Dendritic cell treated with granulocyte-macrophage colony-stimulating factor and Interleukin-4, amounts not matched to agents 40 ng/mL and 50 ng/mL, for 4 days (primary cell): ENCODE data around the gene MIAT.

Experiments
- H3K27ac Mint-ChIP-seq: one replicate; pipeline ENCODE4 v1.8.0; 2022; ENCODE audit warnings: mild to moderate bottlenecking, mixed read lengths
- H3K27me3 Mint-ChIP-seq: one replicate; pipeline ENCODE4 v1.8.0; 2022; ENCODE audit warnings: mild to moderate bottlenecking, mixed read lengths
- H3K36me3 Mint-ChIP-seq: one replicate; pipeline ENCODE4 v1.8.0; 2022; ENCODE audit warnings: low read depth, mixed read lengths
- H3K4me1 Mint-ChIP-seq: one replicate; pipeline ENCODE4 v1.8.0; 2022; ENCODE audit warnings: low read depth, mixed read lengths
- H3K4me3 Mint-ChIP-seq: one replicate; pipeline ENCODE4 v1.8.0; 2022; ENCODE audit warnings: mild to moderate bottlenecking, moderate library complexity, mixed read lengths
- H3K9me3 Mint-ChIP-seq: one replicate; pipeline ENCODE4 v1.8.0; 2022; ENCODE audit warnings: mixed read lengths
- intact Hi-C: fragments of 100-400 bp; cut with micrococcal nuclease; formaldehyde crosslinking; loops from one replicate; pipeline ENCODE4 v1.15.0; 2022

The MIAT gene

GRCh38 chr22:26669060-26669481 lies 11.7 kb downstream of the MIAT start:
- Mint-ChIP-seq H3K36me3 (peaks cover 11% of the 10 kb centered on the region), H3K27me3 (peaks cover 2% of the 10 kb centered on the region), H3K4me3 (no peak overlapping the region), H3K9me3 (no peaks in the 10 kb centered on the region), H3K4me1 (peaks cover 34% of the 10 kb centered on the region), H3K27ac (no peak overlapping the region)
- intact Hi-C loops, result no loop called here

- H3K27ac Mint-ChIP-seq, result no peak overlapping the region
- H3K36me3 Mint-ChIP-seq, result peaks cover 22% of the 10 kb centered on the region
- H3K27me3 Mint-ChIP-seq, result no peaks in the 10 kb centered on the region
- H3K4me3 Mint-ChIP-seq, result no peak overlapping the region
- intact Hi-C loops, result no loop called here
- peaks cover 43% of the 10 kb centered on the region for H3K4me1 Mint-ChIP-seq
- H3K9me3 Mint-ChIP-seq, result no peaks in the 10 kb centered on the region
Measured at GRCh38 chr22:26670459-26670858, 13.1 kb downstream of the MIAT start.

GRCh38 chr22:26671317-26672059 lies 14.1 kb downstream of the MIAT start:
- Mint-ChIP-seq H3K27me3 (no peaks in the 10 kb centered on the region), H3K4me3 (no peak overlapping the region), H3K27ac (peak overlapping the region; percentile 98), H3K36me3 (peaks cover 31% of the 10 kb centered on the region), H3K4me1 (peaks cover 50% of the 10 kb centered on the region), H3K9me3 (no peaks in the 10 kb centered on the region)
- intact Hi-C loops, result loop anchor here (2.0 kb wide), 1 partner anchor 159 kb away; the partner anchor contains the start of gene TFIP11

- Mint-ChIP-seq H3K9me3 (no peaks in the 10 kb centered on the region), H3K4me3 (peak overlapping the region; percentile 88), H3K27me3 (no peaks in the 10 kb centered on the region), H3K27ac (peak overlapping the region; percentile 98), H3K4me1 (peaks cover 50% of the 10 kb centered on the region), H3K36me3 (peaks cover 31% of the 10 kb centered on the region)
- intact Hi-C loops, result loop anchor here (2.0 kb wide), 1 partner anchor 159 kb away; the partner anchor contains the start of gene TFIP11
Measured at GRCh38 chr22:26672060-26672471, 14.7 kb downstream of the MIAT start.

GRCh38 chr22:26672590-26673468 lies 15.4 kb downstream of the MIAT start:
- Mint-ChIP-seq H3K4me3 (peak overlapping the region; percentile 88), H3K27ac (peak overlapping the region; percentile 98), H3K36me3 (peaks cover 31% of the 10 kb centered on the region), H3K27me3 (no peaks in the 10 kb centered on the region), H3K4me1 (peaks cover 54% of the 10 kb centered on the region), H3K9me3 (no peaks in the 10 kb centered on the region)
- intact Hi-C loops, result loop anchor here (2.0 kb wide), 1 partner anchor 160 kb away; the partner anchor contains the start of gene TFIP11

GRCh38 chr22:26673486-26673885 lies 16.1 kb downstream of the MIAT start:
- Mint-ChIP-seq H3K9me3 (no peaks in the 10 kb centered on the region), H3K36me3 (peaks cover 31% of the 10 kb centered on the region), H3K4me3 (peak overlapping the region; percentile 88), H3K27me3 (no peaks in the 10 kb centered on the region), H3K4me1 (peaks cover 61% of the 10 kb centered on the region), H3K27ac (peak overlapping the region; percentile 98)
- intact Hi-C loops, result loop anchor here (2.0 kb wide), 1 partner anchor 161 kb away; the partner anchor contains the start of gene TFIP11

GRCh38 chr22:26674211-26675190 lies 17.1 kb downstream of the MIAT start:
- Mint-ChIP-seq H3K4me1 (peaks cover 61% of the 10 kb centered on the region), H3K27me3 (no peaks in the 10 kb centered on the region), H3K27ac (peak overlapping the region; percentile 98), H3K4me3 (peak overlapping the region; percentile 41), H3K36me3 (peaks cover 31% of the 10 kb centered on the region), H3K9me3 (no peaks in the 10 kb centered on the region)
- intact Hi-C loops, result no loop called here

- H3K27ac Mint-ChIP-seq, result no peak overlapping the region
- H3K36me3 Mint-ChIP-seq, result peaks cover 39% of the 10 kb centered on the region
- no peaks in the 10 kb centered on the region for H3K9me3 Mint-ChIP-seq
- H3K4me1 Mint-ChIP-seq, result peaks cover 58% of the 10 kb centered on the region
- intact Hi-C loops, result no loop called here
- no peaks in the 10 kb centered on the region for H3K27me3 Mint-ChIP-seq
- no peak overlapping the region for H3K4me3 Mint-ChIP-seq
Measured at GRCh38 chr22:26675687-26676268, 18.4 kb downstream of the MIAT start.

- H3K4me3 Mint-ChIP-seq, result no peak overlapping the region
- peaks cover 48% of the 10 kb centered on the region for H3K4me1 Mint-ChIP-seq
- intact Hi-C loops, result no loop called here
- H3K27ac Mint-ChIP-seq, result no peak overlapping the region
- H3K9me3 Mint-ChIP-seq, result peaks cover 6% of the 10 kb centered on the region
- peaks cover 54% of the 10 kb centered on the region for H3K36me3 Mint-ChIP-seq
- H3K27me3 Mint-ChIP-seq, result no peaks in the 10 kb centered on the region
Measured at GRCh38 chr22:26677217-26677616, 19.8 kb downstream of the MIAT start.

- Mint-ChIP-seq H3K27ac (no peak overlapping the region), H3K36me3 (peaks cover 62% of the 10 kb centered on the region), H3K4me3 (no peak overlapping the region), H3K27me3 (no peaks in the 10 kb centered on the region), H3K9me3 (peaks cover 8% of the 10 kb centered on the region), H3K4me1 (peaks cover 32% of the 10 kb centered on the region)
- intact Hi-C loops, result no loop called here
Measured at GRCh38 chr22:26679003-26679629, 21.7 kb downstream of the MIAT start.

GRCh38 chr22:26680485-26680884 lies 23.1 kb downstream of the MIAT start:
- Mint-ChIP-seq H3K4me1 (peaks cover 18% of the 10 kb centered on the region), H3K27me3 (no peaks in the 10 kb centered on the region), H3K4me3 (no peak overlapping the region), H3K36me3 (peaks cover 54% of the 10 kb centered on the region), H3K27ac (no peak overlapping the region), H3K9me3 (peaks cover 8% of the 10 kb centered on the region)
- intact Hi-C loops, result no loop called here

GRCh38 chr22:26681395-26681821 lies 24.0 kb downstream of the MIAT start:
- intact Hi-C loops, result no loop called here
- peaks cover 8% of the 10 kb centered on the region for H3K9me3 Mint-ChIP-seq
- H3K4me1 Mint-ChIP-seq, result peaks cover 11% of the 10 kb centered on the region
- no peaks in the 10 kb centered on the region for H3K27me3 Mint-ChIP-seq
- no peak overlapping the region for H3K4me3 Mint-ChIP-seq
- H3K36me3 Mint-ChIP-seq, result peaks cover 49% of the 10 kb centered on the region
- no peak overlapping the region for H3K27ac Mint-ChIP-seq
